HL-60/S4 (cell line): Measurements from ENCODE around the gene PDIA5.
"Not testable (repeated sequence)": the region's sequence is repeated elsewhere in the genome, so short reads cannot be mapped to it uniquely, and the experiment has no call there.

ENCODE experiments used
- in situ Hi-C: fragments of 300-500 bp; cut with MboI; formaldehyde crosslinking; loops from 2 replicates; pipeline ENCODE4 v1.14.3; 2022; ENCODE audit warnings: low sequenced_read_pairs

PDIA5 gene

DNA sequence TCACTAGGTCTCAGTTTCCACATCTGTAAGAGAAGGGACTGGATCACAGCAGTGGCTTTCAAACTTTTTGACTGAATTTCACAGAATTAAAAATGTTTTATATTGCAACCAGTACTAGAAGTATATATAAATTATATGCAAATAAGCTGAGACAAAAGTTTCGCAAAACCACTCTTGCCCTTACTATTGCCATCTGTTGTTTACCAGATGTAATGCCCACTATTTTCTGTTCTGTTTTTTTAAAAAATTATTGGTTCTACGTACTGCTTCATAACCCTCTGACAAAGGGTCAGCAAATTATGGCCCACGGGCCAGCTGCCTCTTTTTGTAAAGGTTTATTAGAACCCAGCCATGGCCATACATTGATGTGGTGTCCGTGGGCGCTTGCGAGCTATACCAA is 44.8 kb downstream of the PDIA5 start:
- in situ Hi-C loops: no loop called here

DNA sequence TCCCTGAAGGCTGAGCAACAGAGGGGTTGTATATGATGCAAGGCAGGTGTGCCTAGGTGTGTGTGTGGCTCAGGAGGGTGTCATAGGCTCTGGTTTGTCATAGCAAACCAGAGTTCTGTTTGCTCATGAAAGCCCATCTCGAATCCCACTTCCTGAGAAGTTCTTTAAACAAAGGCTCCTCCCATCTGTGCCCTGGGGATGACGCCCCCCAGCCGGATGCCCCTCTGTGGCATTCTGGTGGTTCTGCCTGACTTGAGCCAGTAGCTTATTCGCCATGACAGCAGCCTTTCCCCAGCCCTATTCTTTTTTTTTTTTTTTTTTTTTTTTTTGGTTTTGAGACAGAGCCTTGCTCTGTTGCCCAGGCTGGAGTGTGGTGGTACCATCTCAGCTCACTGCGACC is 45.4 kb downstream of the PDIA5 start:
- in situ Hi-C loops: no loop called here

DNA sequence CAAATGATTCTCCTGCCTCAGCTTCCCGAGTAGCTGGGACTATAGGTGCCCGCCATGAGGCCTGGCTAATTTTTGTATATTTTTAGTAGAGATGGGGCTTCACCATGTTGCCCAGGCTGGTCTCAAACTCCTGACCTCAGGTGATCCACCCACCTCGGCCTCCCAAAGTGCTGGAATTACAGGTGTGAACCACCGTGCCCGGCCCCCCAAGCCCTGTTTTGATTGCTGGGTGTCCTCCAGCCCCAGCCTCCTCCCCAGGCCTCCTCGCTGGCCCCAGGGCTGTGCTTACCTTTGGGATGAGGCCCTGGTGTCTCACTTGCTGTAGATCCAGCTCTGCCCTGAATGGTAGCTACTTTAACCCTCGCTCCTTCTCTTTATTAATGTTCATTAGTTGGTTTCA is 45.8 kb downstream of the PDIA5 start:
- in situ Hi-C loops: not testable (repeated sequence)

DNA sequence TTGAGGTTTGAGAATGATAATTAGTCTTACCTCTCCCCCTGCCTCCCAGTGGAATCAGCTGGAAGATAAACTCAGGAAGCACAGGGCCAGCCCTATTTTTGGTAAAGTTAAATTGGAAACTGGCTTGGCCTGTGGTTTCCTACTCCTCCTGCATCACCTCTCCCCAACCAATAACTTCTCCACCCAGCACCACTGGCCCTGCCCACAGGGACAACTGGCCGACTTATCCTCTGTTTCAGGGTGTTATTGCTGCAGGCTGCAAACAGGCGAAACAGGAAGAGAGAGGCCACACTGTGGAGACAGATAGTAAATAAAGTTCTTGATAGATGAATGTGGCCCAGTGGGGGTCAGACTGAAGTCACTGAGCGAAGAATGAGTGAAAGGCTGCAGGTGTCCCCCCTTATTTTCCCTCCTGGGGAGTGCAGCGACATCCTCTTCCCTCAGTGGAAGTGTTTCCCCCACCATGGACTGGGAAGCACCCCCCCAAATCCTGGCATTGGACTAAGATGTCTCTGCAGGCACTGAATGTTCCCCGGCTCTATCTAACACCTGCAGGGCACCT is 47.1 kb downstream of the PDIA5 start:
- in situ Hi-C loops: no loop called here

DNA sequence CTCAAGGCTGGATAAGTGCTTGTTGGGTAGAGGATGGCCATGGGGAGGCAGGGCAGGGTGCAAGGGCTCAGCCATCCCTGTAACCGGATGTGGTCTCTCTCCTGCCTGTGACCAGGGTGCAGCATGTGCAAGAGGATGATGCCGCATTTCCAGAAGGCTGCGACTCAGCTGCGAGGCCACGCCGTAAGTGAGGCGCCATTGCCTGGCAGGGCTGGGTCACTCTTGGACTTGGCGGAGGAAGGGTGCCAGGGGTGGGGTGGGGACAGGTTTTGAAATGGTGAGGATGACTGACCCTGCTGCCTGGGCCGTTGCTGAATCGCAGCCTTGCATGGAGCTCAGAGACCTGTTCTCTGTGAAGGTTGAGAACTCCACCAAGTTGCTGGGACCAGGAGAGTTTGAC is 49.3 kb downstream of the PDIA5 start:
- in situ Hi-C loops: no loop called here

DNA sequence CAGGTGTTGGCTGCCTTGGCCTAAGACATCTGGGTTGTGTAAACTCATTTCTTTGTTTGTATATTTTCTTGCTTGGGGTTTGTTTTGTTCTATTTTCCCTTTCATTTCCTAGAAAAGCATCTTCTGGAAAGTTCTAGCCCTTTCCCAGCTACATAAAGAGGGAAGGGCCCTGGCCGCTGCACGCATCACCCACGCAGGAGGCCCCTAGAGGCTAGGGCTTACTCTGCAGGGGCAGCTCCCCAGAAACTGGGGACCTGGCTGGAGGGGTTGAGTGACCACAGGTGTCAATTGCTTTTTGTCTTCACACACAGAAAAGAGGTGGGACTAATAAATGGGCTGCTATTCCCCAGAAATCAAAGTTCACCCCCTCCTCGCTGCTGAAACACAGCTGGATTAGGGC is 52.6 kb downstream of the PDIA5 start:
- in situ Hi-C loops: no loop called here

DNA sequence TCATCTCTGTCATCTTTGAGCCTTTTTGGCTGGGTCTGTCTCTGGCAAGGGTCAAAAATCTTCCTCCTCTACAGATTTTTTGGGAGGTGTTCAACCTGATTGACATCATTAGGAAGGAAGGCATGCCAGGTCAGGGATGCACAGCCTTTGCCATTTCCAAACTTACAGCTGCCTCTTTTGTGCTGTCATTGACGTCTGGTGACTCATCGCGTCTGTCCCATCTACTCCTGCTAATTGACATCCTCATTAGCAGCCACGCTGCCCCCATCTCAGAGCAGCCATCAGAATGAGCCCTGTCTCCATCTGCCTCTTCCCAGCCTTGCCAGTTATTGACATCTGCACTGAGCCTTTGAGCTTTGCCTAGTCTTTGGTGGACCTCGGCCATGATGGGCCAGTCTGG is 53.0 kb downstream of the PDIA5 start:
- in situ Hi-C loops: no loop called here

DNA sequence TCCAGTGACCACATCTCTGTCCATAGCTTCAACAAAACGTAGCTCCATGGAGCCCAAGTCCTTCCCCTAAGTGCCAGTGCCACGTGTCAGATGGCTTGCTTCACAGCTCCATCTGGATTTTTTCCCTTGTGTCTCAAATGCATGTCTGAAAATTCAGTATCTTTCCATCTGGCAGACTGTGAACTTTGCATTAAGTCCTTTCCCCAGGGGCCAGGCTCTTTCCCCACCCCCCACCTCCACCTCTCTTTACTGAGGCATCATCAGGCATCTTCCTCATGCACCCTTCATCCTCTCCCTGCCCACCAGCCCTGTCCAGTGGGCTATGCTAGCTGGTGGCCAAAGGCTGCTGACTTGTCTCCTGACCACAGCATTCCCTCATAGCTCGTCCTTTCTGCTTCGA is 53.7 kb downstream of the PDIA5 start:
- in situ Hi-C loops: no loop called here

DNA sequence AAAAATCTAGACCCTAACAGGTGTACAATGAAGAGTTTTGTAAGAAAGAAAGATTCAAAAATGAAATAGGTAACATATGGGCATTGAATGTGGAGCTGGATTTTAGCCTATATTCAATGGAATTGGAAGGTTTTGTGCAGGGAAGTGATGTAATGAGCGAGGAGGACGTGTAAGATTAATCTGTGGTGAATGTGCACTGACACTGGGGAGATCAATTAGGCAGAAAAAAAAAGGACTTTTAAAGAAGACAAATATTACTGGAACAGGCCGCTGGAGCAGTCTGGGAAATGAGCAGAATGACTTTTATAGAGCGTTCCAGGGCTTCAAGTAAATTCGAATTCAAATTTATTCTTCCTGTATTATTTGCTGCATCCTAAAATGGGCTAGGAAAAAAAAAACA is 55.2 kb downstream of the PDIA5 start:
- in situ Hi-C loops: no loop called here

DNA sequence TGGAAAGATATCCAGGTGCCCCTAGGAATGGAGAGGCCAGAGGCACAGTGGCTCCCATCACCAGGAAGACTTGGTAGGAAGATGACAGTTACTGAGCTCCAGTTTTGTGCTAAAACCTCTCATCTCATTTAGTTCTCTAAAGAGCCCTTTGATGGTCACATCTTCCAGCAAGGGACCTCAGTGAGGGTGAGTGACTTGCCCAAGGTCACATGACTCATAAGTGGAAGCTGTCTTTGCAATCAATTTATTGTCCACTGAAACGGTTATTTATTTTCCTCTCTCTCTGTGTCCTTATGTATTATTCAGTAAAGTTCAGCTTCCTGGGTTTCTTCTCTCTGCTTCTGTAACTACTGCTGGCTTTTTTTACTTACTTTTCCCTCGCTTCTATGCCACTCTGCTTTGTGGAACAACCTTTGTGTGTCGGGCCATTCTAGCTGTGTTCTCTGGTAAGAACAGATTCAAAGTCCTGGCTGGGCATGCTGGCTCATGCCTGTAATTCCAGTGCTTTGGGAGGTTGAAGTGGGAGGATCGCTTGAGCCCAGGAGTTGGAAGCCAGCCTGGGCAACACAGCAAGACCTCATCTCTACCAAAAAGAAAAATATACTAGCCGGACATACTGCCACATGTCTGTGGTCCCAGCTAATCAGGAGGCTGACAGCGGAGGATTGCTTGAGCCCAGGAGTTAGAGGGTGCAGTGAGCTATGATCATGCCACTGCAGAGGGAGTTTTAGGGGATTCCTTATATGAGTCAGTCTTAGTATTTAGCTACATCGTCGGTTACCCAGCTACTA is 55.9 kb downstream of the PDIA5 start:
- in situ Hi-C loops: no loop called here

DNA sequence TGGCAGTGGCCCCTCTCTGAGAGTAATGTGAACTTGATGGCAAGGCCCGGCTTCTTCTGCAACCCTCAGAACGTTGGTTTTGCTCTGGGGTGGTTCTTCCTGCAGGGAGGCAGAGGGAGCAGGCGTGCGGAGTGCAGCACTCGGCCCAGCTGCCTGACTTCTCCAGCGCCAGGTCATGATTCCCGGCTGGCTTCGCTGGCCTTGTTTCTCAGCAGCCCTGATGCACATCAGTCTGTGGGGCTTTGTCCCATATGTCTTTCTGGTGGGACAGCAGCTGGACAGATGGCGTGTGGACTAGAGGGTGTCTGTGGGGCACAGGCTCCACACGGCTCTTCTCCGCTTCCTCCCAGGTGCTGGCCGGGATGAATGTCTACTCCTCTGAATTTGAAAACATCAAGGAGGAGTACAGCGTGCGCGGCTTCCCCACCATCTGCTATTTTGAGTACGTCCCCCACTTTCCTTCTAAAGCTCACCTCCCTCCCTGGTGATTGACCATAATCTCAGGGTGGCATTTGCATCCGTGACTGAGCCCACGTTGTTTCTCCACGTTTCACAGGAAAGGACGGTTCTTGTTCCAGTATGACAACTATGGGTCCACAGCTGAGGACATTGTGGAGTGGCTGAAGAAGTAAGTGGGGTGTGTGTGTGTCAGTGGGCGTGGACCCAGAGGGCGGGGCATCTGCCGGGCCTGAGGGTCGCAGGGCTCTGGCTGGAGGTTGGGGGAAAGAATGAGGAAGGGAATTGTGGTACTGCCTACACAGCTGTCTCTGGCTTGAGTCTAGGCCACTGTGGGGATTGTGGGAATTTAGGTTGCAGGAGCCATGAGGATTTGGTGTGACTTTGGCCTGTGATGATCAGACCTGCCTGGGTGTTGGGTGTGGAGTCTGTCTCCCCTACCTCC is 57.1 kb downstream of the PDIA5 start:
- in situ Hi-C loops: no loop called here

DNA sequence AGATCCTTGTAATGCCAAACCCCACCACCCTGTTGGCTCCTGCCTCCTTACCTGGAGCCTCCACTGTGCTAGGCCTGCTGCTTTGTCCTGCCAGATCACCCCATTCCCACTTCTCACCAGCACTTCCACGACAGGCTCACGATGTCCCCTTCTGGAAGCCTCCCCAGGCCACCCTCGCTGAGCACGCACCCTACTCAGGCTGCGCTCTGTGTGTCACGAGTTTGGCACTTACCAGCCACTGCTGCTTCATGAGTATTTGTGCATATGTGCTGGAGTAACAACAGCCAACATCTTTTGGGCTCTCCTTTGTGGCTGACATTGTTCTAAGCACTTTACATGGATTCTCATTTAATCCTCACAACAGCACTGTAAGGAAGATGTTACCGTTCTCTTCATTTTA is 58.1 kb downstream of the PDIA5 start:
- in situ Hi-C loops: no loop called here

DNA sequence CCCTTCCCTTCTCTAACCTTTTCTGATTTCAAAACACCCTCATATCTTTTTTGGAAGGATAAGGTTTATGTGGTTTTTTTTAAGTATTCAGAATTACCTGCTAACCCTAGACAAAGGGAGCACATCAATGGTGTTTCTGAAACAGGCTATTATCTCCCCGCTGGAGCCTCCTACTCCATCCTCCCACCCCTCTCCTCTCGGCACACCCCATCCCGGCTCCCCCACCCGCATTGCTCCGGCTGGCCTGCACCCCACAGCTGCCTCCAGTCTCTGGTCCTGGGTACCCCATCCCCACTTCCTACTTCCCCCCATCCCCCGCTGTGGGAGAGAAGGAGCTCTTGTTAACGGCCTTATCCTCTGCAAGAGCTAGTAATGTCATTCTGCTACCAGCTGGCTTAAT is 59.2 kb downstream of the PDIA5 start:
- in situ Hi-C loops: no loop called here

DNA sequence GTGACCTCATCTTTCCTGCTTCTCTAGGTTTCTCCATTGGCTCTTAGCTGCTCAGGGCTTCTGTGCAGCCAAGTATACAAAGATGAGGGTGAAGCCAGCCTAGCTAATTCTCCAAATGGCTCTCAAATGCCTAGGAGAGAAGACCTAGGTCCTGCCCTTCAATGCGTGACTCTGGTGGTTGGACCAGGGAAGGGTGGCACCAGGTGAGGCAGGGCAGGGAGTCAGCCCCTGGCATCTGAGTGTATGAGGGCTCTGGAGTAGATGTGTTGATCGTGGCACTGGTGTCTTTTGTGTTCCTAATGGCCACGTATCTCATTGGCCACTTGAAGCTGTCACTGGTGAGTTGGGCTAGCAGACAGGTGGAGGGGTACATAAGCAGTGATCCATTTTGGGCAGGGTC is 59.8 kb downstream of the PDIA5 start:
- in situ Hi-C loops: no loop called here

DNA sequence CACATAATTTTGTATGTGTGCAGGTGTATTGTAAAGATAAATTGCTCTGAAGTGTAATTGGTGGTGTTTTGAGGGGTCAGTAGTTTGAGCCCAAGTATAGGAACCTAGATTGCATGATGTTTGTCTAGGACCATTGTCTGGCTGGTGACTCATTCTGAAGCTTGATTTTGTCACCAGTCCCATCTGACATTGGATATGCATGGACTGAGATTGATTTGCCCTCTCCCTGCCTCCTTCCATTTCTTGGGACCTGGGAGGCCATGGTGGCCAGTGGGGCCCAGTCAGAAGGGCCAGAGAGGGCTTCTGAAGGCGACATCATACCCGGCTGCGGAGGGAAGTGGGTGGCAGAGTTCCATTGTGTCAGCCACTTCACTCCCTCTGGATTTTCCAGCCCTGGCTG is 62.3 kb downstream of the PDIA5 start:
- in situ Hi-C loops: no loop called here

DNA sequence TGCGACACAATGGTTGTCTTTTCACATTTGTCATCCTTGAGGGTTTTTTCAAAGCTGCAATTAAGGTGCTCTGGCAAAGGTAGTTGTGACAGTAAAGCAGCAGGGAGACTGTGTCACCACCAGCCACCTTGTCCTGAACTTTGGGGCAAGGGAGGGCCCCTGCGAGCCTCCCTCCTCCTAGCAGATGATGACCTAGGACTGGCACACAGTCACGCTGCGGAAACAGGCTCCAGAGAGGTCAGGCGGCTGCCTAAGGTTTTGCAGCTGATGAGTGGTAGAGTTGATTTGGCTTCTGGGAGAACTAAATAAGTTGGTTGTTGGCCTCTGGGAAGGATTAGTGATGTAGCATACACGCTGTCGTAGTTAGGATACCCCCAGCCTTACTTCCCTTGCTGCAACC is 62.7 kb downstream of the PDIA5 start:
- in situ Hi-C loops: no loop called here

DNA sequence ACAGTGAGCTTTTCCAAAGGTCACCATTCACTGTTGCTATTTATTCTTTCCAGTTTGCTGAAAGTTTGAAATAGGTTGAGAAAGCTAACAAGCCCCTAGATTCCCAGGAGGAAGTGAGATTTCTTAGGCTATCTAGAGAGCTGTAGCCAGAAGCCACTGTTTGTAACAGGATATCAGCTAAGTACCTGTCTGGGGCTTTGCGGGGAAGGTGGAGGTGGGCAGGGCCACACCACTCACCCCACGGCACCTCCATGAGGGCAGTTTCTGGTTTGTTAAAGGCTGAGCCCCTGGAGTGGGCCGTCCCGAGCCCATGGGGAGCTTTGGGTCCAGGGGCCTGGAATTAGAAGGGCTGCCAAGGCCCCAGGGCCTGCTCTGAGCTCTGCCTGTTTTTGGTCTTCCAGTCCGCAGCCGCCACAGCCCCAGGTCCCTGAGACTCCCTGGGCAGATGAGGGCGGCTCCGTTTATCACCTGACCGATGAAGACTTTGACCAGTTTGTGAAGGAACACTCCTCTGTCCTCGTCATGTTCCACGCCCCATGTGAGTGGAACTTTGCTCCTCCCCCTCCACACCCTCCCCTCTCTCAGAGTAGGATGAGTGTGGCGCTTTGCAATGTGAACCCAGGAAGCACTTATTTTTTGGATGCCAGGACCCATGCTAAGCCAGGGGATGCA is 63.4 kb downstream of the PDIA5 start:
- in situ Hi-C loops: no loop called here

DNA sequence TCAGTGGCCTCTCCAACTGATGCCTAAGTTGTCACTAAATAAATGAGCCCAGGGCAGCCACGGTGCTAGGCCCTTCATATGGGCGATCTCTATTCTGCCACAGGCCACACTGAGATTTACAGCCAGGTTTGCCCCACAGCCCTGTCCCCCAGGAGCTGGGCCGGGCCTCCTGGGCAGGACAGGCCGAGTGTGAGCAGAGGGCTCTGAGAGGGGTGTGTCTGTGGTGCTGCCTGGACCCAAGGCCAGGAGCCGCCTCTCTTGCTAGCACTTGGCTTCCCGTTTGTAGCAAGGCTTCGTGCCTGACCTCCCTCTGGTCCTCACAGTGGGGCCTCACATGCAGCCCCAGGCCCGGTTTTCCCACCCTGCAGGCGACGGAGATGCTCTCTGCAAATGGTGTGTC is 67.8 kb downstream of the PDIA5 start:
- in situ Hi-C loops: no loop called here

DNA sequence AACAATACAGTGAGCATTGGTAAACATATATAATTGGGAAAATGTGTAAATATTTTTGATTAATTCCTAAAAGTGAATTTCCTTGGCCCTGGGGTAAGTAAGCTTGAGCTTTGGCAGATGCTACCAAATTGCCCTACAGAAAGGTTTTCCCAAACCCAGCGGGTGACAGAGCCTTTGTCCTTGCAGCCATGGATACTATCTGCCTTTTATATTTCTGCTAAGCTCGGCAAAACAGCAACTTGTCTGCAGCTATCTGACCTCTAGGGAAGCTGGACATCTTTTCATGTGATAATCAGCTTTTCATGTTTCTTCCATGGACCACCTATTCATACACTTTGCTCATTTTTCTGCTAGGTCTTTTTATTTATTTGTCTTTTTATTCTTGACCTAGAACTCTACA is 70.2 kb downstream of the PDIA5 start:
- in situ Hi-C loops: no loop called here

DNA sequence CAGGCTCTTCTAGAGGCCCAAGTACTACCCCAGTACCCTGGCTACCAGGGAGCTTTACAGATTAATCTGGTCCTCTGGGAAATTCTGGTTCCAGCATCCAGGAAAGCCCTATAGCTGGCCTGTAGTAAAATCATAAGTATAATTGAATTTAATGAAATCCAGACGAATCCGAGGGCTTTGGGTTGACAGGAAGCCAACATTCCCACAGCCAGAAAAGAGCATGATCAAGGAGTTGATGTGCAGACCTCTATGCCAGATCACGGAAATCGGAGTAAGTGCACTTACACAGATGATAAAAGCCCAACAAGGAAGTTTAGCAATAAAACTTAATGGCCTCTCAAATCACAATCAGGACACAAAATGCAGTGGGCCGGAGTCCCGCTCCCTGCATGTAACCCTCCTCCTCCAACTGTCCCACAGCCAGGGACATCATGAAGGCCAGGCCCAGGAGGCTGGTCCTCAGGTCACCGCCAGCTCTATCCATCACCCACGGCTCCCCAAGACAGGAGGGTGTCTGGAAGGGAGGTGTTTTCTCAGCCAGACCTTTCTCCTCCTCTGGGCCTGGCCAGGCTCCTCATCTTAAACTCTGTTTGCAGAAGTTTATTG is 72.1 kb downstream of the PDIA5 start:
- in situ Hi-C loops: no loop called here

DNA sequence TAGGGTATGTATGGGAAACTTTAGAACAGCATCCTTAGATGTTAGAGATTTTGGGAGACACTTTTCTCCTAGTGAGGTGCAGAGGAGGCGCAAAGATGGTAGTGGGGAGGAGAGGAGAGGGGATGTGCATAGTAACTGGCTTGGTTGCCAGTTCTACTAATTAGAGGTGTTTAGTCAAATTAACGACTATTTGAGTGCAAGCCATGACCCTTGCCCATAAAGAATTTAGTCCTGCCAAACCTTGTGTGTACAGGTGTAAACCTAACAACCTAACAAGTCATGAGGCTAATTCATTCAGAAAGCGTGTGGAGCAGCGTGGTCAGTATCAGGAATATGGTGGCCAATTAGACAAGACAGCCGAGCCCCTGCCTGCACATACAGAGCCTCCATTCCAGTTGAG is 72.7 kb downstream of the PDIA5 start:
- in situ Hi-C loops: no loop called here
